Osteoblast (primary cell): ENCODE measurements around the gene RAI1. TPM values are rescaled to one million over a fixed set of nuclear protein-coding genes. Genes with fewer than 3 reads are reported as not detected.

Experiments used
- DNase-seq: peaks from one replicate; pipeline ENCODE4 v3.0.0; 2011; ENCODE audit warnings: low spot score, mixed read lengths; ENCODE audit not compliant: insufficient read length; ENCODE audit errors: missing footprints
- H2AFZ ChIP-seq: 2 replicates; pipeline ENCODE4 v1.6.0; 2011; ENCODE audit warnings: mild to moderate bottlenecking, low read length
- H3K27ac ChIP-seq: 2 replicates; pipeline ENCODE4 v1.5.1; 2011; ENCODE audit warnings: mild to moderate bottlenecking, low read depth, low read length, moderate library complexity
- H3K27me3 ChIP-seq: 2 replicates; pipeline ENCODE4 v1.6.0; 2012; ENCODE audit warnings: mild to moderate bottlenecking, control low read depth, inconsistent platforms, low read length, moderate library complexity; ENCODE audit not compliant: insufficient read depth
- H3K36me3 ChIP-seq: 2 replicates; pipeline ENCODE4 v1.5.1; 2011; ENCODE audit warnings: mild to moderate bottlenecking, low read length, control low read depth, moderate library complexity; ENCODE audit not compliant: insufficient read depth
- H3K4me1 ChIP-seq: 2 replicates; pipeline ENCODE4 v1.5.1; 2011; ENCODE audit warnings: mild to moderate bottlenecking, low read length, control low read depth, moderate library complexity; ENCODE audit not compliant: insufficient read depth
- H3K4me2 ChIP-seq: 2 replicates; pipeline ENCODE4 v1.6.0; 2011; ENCODE audit warnings: mild to moderate bottlenecking, low read length; ENCODE audit not compliant: insufficient read depth
- H3K4me3 ChIP-seq: fragments of 200-600 bp; sonication (generic); 3 replicates; pipeline ENCODE4 v1.5.1; 2012; ENCODE audit warnings: mild to moderate bottlenecking, low read length, inconsistent platforms; ENCODE audit not compliant: insufficient read depth
- H3K79me2 ChIP-seq: 2 replicates; pipeline ENCODE4 v1.6.0; 2012; ENCODE audit warnings: mild to moderate bottlenecking, low read length, control low read depth, inconsistent platforms; ENCODE audit not compliant: insufficient read depth
- H3K9me3 ChIP-seq: 2 replicates; pipeline ENCODE4 v1.5.1; 2011; ENCODE audit warnings: low read depth, low read length, control low read depth
- H4K20me1 ChIP-seq: 2 replicates; pipeline ENCODE4 v1.6.0; 2012; ENCODE audit warnings: mild to moderate bottlenecking, low read length, control low read depth; ENCODE audit not compliant: insufficient read depth
- total RNA-seq: library from RNA; depleted of rRNA; stranded (reverse); fragments of >200 nt; gene quantifications from 2 replicates; pipeline ENCODE4 v1.2.3, GENCODE V29; 2012
- TF ChIP-seq, protein P1 (sequence below): IDR thresholded peaks from 2 replicates; pipeline ENCODE4 v1.5.1; 2011; ENCODE audit warnings: mild to moderate bottlenecking, low read depth, low read length, moderate library complexity; ENCODE audit errors: extremely low read depth

Gene RAI1
- total RNA-seq, 1 donor: 15.6 TPM

- Histone ChIP-seq H3K36me3 (no peaks in the 10 kb centered on the region), H2AFZ (no peak overlapping the region), H3K9me3 (no peaks in the 10 kb centered on the region), H3K4me2 (no peak overlapping the region), H4K20me1 (peaks cover 50% of the 10 kb centered on the region), H3K4me3 (no peak overlapping the region), H3K27me3 (no peaks in the 10 kb centered on the region), H3K27ac (no peak overlapping the region), H3K79me2 (peaks cover 97% of the 10 kb centered on the region), H3K4me1 (peaks cover 36% of the 10 kb centered on the region)
- TF ChIP-seq, protein P1, sequence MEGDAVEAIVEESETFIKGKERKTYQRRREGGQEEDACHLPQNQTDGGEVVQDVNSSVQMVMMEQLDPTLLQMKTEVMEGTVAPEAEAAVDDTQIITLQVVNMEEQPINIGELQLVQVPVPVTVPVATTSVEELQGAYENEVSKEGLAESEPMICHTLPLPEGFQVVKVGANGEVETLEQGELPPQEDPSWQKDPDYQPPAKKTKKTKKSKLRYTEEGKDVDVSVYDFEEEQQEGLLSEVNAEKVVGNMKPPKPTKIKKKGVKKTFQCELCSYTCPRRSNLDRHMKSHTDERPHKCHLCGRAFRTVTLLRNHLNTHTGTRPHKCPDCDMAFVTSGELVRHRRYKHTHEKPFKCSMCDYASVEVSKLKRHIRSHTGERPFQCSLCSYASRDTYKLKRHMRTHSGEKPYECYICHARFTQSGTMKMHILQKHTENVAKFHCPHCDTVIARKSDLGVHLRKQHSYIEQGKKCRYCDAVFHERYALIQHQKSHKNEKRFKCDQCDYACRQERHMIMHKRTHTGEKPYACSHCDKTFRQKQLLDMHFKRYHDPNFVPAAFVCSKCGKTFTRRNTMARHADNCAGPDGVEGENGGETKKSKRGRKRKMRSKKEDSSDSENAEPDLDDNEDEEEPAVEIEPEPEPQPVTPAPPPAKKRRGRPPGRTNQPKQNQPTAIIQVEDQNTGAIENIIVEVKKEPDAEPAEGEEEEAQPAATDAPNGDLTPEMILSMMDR: no peak
- no peak for DNase-seq
Observed at GRCh38 chr17:17702449-17703139, 21.3 kb downstream of the RAI1 start.

GRCh38 chr17:17703140-17703919 lies 22.1 kb downstream of the RAI1 start:
- TF ChIP-seq, protein P1: no peak
- Histone ChIP-seq H3K79me2 (peaks cover 94% of the 10 kb centered on the region), H3K27ac (no peak overlapping the region), H3K36me3 (no peaks in the 10 kb centered on the region), H3K4me2 (no peak overlapping the region), H4K20me1 (peaks cover 44% of the 10 kb centered on the region), H3K4me1 (peaks cover 36% of the 10 kb centered on the region), H3K9me3 (no peaks in the 10 kb centered on the region), H3K27me3 (no peaks in the 10 kb centered on the region), H2AFZ (no peak overlapping the region), H3K4me3 (no peak overlapping the region)
- DNase-seq: peak; percentile 84

- Histone ChIP-seq H3K27me3 (no peaks in the 10 kb centered on the region), H4K20me1 (peaks cover 32% of the 10 kb centered on the region), H3K79me2 (peaks cover 91% of the 10 kb centered on the region), H3K4me2 (no peak overlapping the region), H3K36me3 (no peaks in the 10 kb centered on the region), H2AFZ (no peak overlapping the region), H3K4me1 (peaks cover 20% of the 10 kb centered on the region), H3K9me3 (no peaks in the 10 kb centered on the region), H3K4me3 (no peak overlapping the region), H3K27ac (no peak overlapping the region)
- no peak for DNase-seq
- TF ChIP-seq, protein P1: no peak
Observed at GRCh38 chr17:17704931-17705330, 23.7 kb downstream of the RAI1 start.
